DND-41 (cell line): ENCODE data around the gene BFSP2.

ENCODE experiments used
- ATAC-seq: fragments of 200-7000 bp; cut with Tn5 transposase; 3 replicates; pipeline ENCODE4 v1.9.1; 2021; ENCODE audit warnings: low read depth; ENCODE audit not compliant: insufficient read depth
- DNase-seq: peaks from one replicate; pipeline ENCODE4 v3.0.0-alpha.2; 2020
- H2AFZ ChIP-seq: 2 replicates; pipeline ENCODE4 v1.6.0; 2012; ENCODE audit warnings: low read depth, low read length
- H3K27ac ChIP-seq: 2 replicates; pipeline ENCODE4 v1.5.1; 2012; ENCODE audit warnings: low read length, inconsistent platforms
- H3K27me3 ChIP-seq: fragments of 200-600 bp; sonication (generic); 2 replicates; pipeline ENCODE4 v1.6.0; 2012; ENCODE audit warnings: low read length, mild to moderate bottlenecking, inconsistent platforms; ENCODE audit not compliant: insufficient read depth, poor library complexity
- H3K36me3 ChIP-seq: 2 replicates; pipeline ENCODE4 v1.5.1; 2012; ENCODE audit warnings: low read length, inconsistent platforms; ENCODE audit not compliant: insufficient read depth
- H3K4me1 ChIP-seq: 2 replicates; pipeline ENCODE4 v1.5.1; 2012; ENCODE audit warnings: mild to moderate bottlenecking, low read length; ENCODE audit not compliant: insufficient read depth
- H3K4me2 ChIP-seq: 2 replicates; pipeline ENCODE4 v1.6.0; 2012; ENCODE audit warnings: mild to moderate bottlenecking, moderate library complexity, low read length, inconsistent platforms; ENCODE audit not compliant: insufficient read depth
- H3K4me3 ChIP-seq, 2 experiments: fragments of 200-600 bp in 1 of 2; shearing (Covaris generic) in 1 of 2; 2 replicates each; pipeline ENCODE4 v1.5.1; 2012 to 2016; ENCODE audit warnings: inconsistent platforms in 2 of 2, low read length in 2 of 2, mild to moderate bottlenecking in 2 of 2, low read depth in 1 of 2, moderate library complexity in 1 of 2
- H3K79me2 ChIP-seq: 2 replicates; pipeline ENCODE4 v1.6.0; 2012; ENCODE audit warnings: low read length, inconsistent platforms; ENCODE audit not compliant: insufficient read depth
- H3K9ac ChIP-seq: 2 replicates; pipeline ENCODE4 v1.6.0; 2012; ENCODE audit warnings: low read depth, mild to moderate bottlenecking, inconsistent platforms, low read length, moderate library complexity
- H3K9me3 ChIP-seq: 2 replicates; pipeline ENCODE4 v1.5.1; 2012; ENCODE audit warnings: low read length, moderate library complexity, mild to moderate bottlenecking, inconsistent platforms; ENCODE audit not compliant: insufficient read depth, severe bottlenecking
- H4K20me1 ChIP-seq: 2 replicates; pipeline ENCODE4 v1.6.0; 2012; ENCODE audit warnings: low read length; ENCODE audit not compliant: insufficient read depth
- CTCF ChIP-seq: IDR thresholded peaks from 2 replicates; pipeline ENCODE4 v1.5.1; 2012; ENCODE audit warnings: borderline replicate concordance, low read length, moderate library complexity, mild to moderate bottlenecking; ENCODE audit not compliant: poor library complexity, severe bottlenecking; ENCODE audit errors: extremely low read depth
- EZH2 ChIP-seq: IDR thresholded peaks from 3 replicates; pipeline ENCODE4 v1.6.1; 2012; ENCODE audit warnings: borderline replicate concordance, low read depth, mild to moderate bottlenecking, moderate library complexity, low read length, inconsistent platforms; ENCODE audit not compliant: severe bottlenecking

The BFSP2 gene

DNA sequence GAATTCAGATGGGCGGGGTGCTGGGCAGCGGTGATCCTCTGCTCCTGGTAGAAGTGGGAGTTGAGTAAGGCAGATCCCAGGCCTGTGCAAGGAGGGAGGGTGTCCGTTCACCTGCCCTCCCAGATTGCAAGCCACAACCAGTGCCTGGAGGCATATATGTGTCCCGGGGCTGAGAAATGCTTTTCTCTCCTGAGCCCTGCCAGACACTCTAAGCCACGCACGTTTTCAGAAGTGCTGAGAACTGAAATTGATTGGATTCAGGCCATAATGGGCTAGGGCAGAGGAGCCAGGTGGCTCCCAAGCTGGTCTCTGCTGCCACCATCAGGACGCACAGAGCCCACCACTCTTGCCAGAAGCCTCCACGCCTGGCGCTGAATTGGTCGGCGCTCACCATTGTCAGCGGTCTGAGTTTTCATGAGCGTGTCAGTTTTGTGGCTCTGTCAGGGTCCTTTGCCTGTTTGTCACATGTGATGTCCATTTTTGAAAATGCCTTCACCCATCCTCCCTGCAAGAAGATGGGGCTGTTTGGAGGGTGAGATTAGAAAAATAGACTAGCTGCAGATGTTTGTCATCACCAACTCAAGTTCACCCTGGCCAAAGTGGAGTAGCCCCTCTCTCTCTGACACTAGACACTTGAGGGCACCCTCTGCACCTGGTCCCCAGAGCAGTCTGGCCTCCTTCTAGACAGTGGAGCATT, 15.4 kb upstream of the BFSP2 start:
- H3K27me3 ChIP-seq: peaks cover 10% of the 10 kb centered on the region
- H3K36me3 ChIP-seq: no peaks in the 10 kb centered on the region
- TF ChIP-seq CTCF (peak; percentile 69), EZH2 (no peak)
- peak; percentile 34 for DNase-seq
- no peaks in the 10 kb centered on the region for H3K79me2 ChIP-seq
- H3K9me3 ChIP-seq: no peaks in the 10 kb centered on the region
- no peak overlapping the region for H3K4me3 ChIP-seq
- no peak overlapping the region for H2AFZ ChIP-seq
- H3K27ac ChIP-seq: no peak overlapping the region
- no peaks in the 10 kb centered on the region for H3K4me1 ChIP-seq
- H3K4me2 ChIP-seq: no peak overlapping the region
- ATAC-seq: peak; percentile 78; the same call in 2 of the 3 replicates
- H3K9ac ChIP-seq: no peak overlapping the region
- no peaks in the 10 kb centered on the region for H4K20me1 ChIP-seq

DNA sequence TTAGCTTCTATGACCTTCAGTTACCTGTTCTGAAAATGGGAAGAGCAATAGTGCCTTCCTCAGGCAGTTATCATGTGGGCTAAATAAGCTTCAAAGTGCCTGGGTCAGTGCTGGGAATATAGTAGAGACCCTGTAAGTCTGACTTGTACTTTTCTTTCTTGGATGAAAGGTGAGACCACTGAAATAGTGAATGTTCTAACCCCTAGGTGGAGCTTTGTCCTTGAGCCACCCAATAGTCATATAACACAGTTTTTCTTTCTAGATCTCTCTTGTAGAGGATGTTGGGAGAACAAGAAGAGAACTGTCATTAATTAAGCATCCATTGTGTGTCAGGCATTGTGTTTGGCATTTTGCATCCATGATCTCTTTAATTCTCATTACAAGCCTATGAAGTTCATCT, 13.0 kb upstream of the BFSP2 start:
- no peak overlapping the region for H2AFZ ChIP-seq
- peaks cover 10% of the 10 kb centered on the region for H3K27me3 ChIP-seq
- H3K9me3 ChIP-seq: no peaks in the 10 kb centered on the region
- no peak for TF ChIP-seq EZH2
- TF ChIP-seq CTCF: no peak
- DNase-seq: no peak
- H3K79me2 ChIP-seq: no peaks in the 10 kb centered on the region
- no peak overlapping the region for H3K9ac ChIP-seq
- H3K27ac ChIP-seq: no peak overlapping the region
- no peaks in the 10 kb centered on the region for H4K20me1 ChIP-seq
- ATAC-seq: no peak
- no peaks in the 10 kb centered on the region for H3K4me1 ChIP-seq
- no peaks in the 10 kb centered on the region for H3K36me3 ChIP-seq
- no peak overlapping the region for H3K4me2 ChIP-seq
- no peak overlapping the region for H3K4me3 ChIP-seq

- no peaks in the 10 kb centered on the region for H3K4me1 ChIP-seq
- H3K27ac ChIP-seq: no peak overlapping the region
- no peaks in the 10 kb centered on the region for H3K36me3 ChIP-seq
- no peaks in the 10 kb centered on the region for H3K9me3 ChIP-seq
- no peak overlapping the region for H3K9ac ChIP-seq
- ATAC-seq (no peak), DNase-seq (no peak)
- H3K4me2 ChIP-seq: no peak overlapping the region
- no peaks in the 10 kb centered on the region for H4K20me1 ChIP-seq
- peaks cover 7% of the 10 kb centered on the region for H3K27me3 ChIP-seq
- H3K79me2 ChIP-seq: no peaks in the 10 kb centered on the region
- H2AFZ ChIP-seq: no peak overlapping the region
- no peak for TF ChIP-seq EZH2
- H3K4me3 ChIP-seq: no peak overlapping the region
Observed at GRCh38 chr3:133387341-133387740, 12.5 kb upstream of the BFSP2 start.

DNA sequence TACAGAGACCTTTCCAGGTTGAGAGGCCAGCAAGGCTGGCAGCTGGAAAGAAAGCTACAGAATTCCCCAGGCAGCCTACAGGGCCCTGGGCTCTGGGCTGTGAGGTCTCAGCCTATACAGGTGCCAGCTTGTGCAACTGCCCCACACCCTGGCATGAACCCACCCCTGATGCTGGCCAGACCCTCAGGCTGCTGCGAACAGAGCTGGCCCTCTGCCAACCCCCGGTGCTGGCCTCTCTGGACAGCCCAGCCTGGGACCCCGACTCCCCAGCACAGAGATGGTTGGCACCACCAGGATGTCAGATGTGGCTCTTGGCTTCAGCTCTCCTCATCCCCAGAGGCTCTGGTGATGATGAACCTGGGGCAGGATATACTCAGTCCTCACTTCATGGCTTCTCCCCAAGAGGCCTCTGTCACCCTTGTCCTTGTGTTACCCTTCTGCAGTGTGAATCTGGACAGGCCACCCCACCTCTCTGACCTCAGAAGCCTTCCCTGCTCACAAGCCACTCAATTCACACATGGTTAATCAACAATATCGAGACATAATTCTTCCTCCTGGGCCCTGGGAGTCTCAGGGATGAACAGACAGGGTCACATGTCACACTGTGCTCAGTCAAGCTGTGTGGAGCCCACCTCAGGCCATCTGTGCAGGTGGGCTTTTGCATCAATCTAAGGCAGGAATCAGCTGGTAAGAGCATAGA, 11.0 kb upstream of the BFSP2 start:
- DNase-seq (no peak), ATAC-seq (no peak)
- Histone ChIP-seq H3K9me3 (no peaks in the 10 kb centered on the region), H3K27me3 (peaks cover 7% of the 10 kb centered on the region), H3K4me3 (no peak overlapping the region), H3K4me1 (no peaks in the 10 kb centered on the region), H3K4me2 (no peak overlapping the region), H4K20me1 (no peaks in the 10 kb centered on the region), H3K27ac (no peak overlapping the region), H3K79me2 (no peaks in the 10 kb centered on the region), H2AFZ (no peak overlapping the region), H3K9ac (no peak overlapping the region), H3K36me3 (no peaks in the 10 kb centered on the region)
- TF ChIP-seq EZH2 (no peak), CTCF (no peak)
